HG02759 (cell line): ENCODE data around the gene KRTAP10-1.
"Not testable (repeated sequence)": the region's sequence is repeated elsewhere in the genome, so short reads cannot be mapped to it uniquely, and the experiment has no call there.

Experiments
- ATAC-seq: cut with Tn5 transposase; IDR thresholded peaks from one replicate; pipeline ENCODE4 v1.9.1; 2021; ENCODE audit warnings: mild to moderate bottlenecking, moderate library complexity; ENCODE audit not compliant: unreplicated experiment

Gene KRTAP10-1

GRCh38 chr21:44505673-44506278, 34.2 kb downstream of the KRTAP10-1 start:
- no peak for ATAC-seq

DNA sequence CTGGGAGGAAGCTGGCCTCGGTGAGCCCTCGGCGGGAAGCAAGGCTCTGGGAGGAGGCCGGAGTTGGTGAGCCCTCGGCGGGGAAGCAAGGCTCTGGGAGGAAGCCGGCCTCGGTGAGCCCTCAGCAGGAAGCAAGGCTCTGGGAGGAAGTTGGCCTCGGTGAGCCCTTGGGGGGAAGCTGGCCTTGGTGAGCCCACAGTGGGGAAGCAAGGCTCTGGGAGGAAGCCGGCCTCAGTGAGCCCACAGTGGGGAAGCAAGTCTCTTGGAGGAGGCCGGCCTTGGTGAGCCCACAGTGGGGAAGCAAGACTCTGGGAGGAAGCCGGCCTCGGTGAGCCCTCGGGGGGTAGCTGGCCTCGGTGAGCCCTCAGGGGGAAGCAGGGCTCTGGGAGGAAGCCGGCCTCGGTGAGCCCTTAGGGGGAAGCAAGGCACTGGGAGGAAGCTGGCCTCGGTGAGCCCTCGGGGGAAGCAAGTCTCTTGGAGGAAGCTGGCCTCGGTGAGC, 36.0 kb downstream of the KRTAP10-1 start:
- no peak for ATAC-seq

- ATAC-seq: not testable (repeated sequence)
Observed at GRCh38 chr21:44503006-44503889, 36.7 kb downstream of the KRTAP10-1 start.

GRCh38 chr21:44502171-44502958, 37.6 kb downstream of the KRTAP10-1 start:
- ATAC-seq: no peak

DNA sequence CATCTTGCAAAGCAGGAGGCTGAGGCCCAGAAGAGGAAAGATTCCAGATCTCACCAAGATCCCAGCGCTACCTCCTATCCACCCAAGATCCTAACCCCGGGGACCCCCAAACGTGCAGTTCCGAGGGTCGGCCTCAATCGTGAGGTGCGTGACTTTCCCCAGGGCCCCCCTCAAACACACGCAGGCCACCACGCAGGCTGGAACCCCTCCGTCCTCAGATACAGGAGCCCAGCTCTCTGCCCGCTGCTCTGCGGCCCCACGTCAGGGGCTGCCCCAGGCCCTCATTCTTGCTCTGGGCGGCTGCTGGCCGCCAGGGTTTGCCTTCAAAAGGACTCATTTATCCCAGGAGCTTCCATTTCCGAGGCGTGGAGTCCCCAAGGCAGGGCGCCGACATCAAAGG, 39.9 kb downstream of the KRTAP10-1 start:
- ATAC-seq: no peak

DNA sequence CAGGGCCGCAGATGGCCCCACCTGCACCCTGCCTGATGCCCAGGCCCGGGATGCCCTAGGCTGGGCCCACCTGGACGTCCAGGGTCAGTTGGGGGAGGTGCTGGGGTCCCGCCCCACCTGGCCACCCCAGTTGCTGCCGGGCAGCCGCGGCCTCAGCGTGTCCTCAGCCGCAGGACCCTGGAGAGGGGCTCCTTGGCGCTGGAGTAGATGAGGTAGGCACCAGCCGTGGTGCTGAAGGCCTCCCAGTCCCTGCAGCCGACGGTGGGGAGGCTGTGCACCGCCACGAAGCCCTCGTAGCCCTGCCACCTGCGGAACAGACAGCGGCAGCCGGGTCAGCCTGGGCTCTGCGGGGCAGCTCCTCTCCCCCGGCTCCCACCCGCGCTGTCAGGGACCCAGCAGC, 40.4 kb downstream of the KRTAP10-1 start:
- ATAC-seq: no peak

- ATAC-seq: no peak
Observed at GRCh38 chr21:44499211-44499560, 40.8 kb downstream of the KRTAP10-1 start.

- ATAC-seq: no peak
Observed at GRCh38 chr21:44498280-44499210, 41.5 kb downstream of the KRTAP10-1 start.

- no peak for ATAC-seq
Observed at GRCh38 chr21:44497703-44498126, 42.3 kb downstream of the KRTAP10-1 start.

- ATAC-seq: no peak
Observed at GRCh38 chr21:44496564-44497550, 43.1 kb downstream of the KRTAP10-1 start.

DNA sequence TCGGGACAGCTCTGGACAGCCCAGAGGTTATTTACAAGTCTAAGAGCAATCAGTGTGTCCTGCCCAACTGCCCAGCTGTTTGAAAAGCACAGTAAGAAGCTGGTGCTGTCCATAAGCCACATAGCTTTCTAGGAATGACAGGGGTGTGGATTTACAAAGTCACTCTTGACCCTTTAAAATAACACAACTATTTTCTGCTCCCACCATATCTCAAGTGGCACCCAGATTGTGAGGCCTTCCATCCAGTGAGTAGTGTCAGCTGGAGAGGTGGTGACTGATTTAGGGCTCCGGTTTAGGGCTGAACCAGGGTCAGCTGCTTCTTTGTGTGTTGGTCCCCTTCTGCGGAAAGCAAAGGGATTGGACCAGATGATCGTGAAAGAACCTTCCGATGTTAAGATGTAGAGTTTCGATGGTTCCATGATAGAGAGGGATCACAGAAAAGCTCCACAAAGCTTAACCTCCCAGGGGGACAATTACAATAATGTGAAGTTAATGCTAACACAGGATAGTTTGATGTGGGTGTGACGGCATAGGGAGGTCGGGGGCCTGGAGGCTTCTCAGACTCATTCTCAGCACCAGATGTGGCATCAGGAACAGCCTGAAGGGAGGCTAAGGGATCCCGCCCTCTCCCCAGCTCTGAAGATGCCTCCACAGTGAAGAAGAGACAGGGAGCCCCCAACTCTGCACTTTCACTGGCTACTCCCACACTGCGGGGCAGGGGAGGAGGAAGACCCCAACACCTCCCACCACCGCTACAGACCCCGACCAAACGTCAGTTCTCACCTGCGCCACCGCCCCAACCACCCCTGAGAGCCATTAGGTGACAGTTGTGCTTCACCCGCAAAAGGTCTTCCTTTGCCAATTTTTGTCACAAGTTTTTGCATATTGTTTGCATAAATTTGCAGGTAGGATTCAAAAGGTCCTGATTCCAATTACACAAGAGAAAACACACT, 44.1 kb downstream of the KRTAP10-1 start:
- ATAC-seq: no peak

DNA sequence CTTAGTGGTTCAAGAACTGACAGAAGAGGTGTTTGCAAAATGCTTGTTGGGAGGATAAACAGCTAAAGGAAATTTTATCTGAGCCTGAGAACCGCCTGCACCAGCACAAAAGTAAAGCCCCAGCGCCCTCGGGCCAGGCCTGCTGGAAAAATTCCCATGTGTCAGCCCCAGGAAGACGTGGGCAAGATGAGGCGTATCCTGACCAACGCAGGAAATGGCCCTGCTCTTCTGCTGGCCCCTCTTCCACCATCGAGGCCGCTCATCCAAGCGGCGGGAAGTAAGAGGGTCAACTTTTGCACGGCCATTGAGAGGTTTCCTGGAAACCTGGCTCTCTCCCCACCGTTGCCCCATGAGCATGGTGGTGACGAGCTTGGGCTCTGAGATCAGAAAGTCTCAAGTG, 45.0 kb downstream of the KRTAP10-1 start:
- ATAC-seq: no peak

GRCh38 chr21:44494418-44494817, 45.6 kb downstream of the KRTAP10-1 start:
- no peak for ATAC-seq

DNA sequence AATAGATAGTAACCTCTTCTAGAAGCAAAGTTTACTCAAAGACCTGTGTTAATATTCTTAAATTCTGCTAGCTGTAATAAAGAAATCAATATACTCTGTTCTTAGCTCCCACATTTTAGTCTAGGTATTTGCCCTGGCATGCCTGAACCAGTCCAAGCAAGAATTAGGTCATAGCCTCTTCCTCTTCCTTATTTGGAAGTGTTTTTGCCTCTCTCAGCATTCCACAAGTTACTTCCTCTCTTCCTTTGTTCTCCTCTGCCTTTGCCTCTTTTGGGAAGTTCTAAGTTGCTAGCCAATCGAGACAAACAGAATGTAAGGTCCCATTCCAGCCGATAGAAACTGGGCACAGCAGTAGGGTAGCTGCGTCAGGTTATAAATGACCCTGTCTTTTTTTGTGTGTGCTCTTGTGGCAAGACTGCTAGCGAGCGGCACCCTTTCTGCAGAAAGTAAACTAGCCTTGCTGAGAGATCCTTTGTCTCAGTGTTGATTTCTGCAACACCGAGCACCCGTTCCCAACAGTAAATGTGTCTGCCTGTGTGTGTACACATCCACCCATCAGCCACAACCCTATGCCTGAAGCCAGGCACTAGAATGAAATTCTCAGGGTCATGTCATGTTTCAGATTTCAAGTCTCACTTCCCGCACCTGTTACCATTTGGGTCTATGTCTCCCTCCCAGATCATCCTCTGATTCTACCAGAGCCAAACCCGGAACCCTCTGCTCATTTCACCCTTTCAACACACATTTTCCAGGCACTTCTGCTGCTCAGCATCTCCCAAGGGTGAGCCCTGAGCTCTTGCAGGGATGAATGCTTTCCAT, 47.2 kb downstream of the KRTAP10-1 start:
- no peak for ATAC-seq

DNA sequence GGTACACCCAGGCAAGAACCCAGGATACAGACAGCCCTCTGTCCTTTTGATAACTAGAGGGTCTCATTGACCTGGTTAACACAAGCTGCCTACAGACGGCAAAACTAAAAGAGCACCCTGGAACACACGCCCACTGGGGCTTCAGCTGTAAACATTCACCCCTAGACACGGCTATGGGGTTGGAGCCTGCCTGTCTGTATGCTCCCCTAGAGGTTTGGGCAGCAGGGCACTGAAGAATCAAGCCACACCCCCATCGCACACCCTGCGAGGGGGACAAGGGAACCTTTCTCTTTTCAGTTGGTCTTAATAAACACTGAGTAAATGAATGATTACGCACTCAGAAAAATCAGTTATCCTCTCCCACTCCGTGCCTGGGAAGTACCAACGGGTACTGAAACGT, 49.2 kb downstream of the KRTAP10-1 start:
- ATAC-seq: no peak

DNA sequence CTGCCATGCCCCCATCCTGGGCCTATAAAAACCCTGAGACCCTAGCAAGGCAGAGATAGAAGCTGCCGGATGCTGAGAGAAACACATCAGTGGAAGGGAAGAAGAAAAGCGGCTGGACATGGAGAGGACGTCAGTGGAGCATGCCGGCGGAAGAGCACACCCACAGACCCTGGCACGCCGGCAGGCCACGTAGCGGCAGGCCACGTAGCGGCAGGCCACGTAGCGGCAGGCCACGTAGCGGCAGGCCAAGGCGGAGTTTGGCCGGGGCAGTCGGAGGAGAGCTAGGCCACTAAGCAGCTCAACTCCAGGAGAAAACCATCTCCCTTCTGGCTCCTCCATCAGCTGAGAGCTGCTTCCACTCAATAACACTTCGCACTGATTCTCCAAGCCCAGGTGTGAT, 49.6 kb downstream of the KRTAP10-1 start:
- ATAC-seq: no peak

DNA sequence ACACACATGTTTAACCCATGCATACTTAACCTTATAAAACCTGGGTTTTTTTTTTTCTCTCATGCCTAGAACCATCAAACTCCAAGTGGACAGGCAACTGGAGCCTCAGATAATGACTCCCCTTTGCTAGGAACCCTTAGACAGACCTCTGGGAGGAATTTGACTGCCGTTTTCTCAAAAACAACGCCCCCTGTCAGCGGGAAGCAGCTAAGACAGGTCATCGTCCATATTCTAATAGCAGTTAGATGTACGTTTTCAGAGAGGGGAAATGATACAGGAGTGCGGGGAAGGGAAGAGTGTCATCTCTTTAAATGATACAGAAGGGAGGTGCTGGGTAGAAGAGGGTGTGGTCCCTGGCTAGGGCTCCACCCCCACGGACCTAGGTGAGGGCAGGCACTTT, 50.0 kb downstream of the KRTAP10-1 start:
- no peak for ATAC-seq
